H9 (cell line): Measurements from ENCODE around the gene UBE2E1. TPM values are rescaled to one million over a fixed set of nuclear protein-coding genes. Genes with fewer than 3 reads are reported as not detected.

ENCODE experiments used
- DNase-seq: peaks from one replicate; pipeline ENCODE4 v3.0.0-alpha.2; 2017
- H2AFZ ChIP-seq: one replicate; pipeline ENCODE4 v1.6.1; 2013; ENCODE audit warnings: mild to moderate bottlenecking, low read length, control low read depth, moderate library complexity
- H2AK5ac ChIP-seq: 2 replicates; pipeline ENCODE4 v1.6.1; 2013; ENCODE audit warnings: low read length, control low read depth, mixed read lengths; ENCODE audit not compliant: insufficient read length
- H2BK120ac ChIP-seq: one replicate; pipeline ENCODE4 v1.6.1; 2013; ENCODE audit warnings: low read depth, mild to moderate bottlenecking, low read length, control low read depth, inconsistent platforms; ENCODE audit not compliant: poor library complexity, severe bottlenecking
- H2BK12ac ChIP-seq: 2 replicates; pipeline ENCODE4 v1.6.1; 2013; ENCODE audit warnings: low read length, control low read depth, mixed read lengths, low read depth; ENCODE audit not compliant: insufficient read length
- H2BK15ac ChIP-seq: 2 replicates; pipeline ENCODE4 v1.6.1; 2013; ENCODE audit warnings: low read depth, low read length, control low read depth
- H2BK20ac ChIP-seq: one replicate; pipeline ENCODE4 v1.6.1; 2013; ENCODE audit warnings: low read depth, mild to moderate bottlenecking, low read length, control low read depth, inconsistent platforms; ENCODE audit not compliant: poor library complexity, severe bottlenecking
- H2BK5ac ChIP-seq: 2 replicates; pipeline ENCODE4 v1.6.1; 2013; ENCODE audit warnings: low read length, control low read depth, mixed read lengths; ENCODE audit not compliant: insufficient read length
- H3K14ac ChIP-seq: 2 replicates; pipeline ENCODE4 v1.6.1; 2013; ENCODE audit warnings: low read length, control low read depth; ENCODE audit not compliant: insufficient read depth
- H3K18ac ChIP-seq: 2 replicates; pipeline ENCODE4 v1.6.1; 2013; ENCODE audit warnings: low read depth, mild to moderate bottlenecking, mixed read lengths, low read length, control low read depth; ENCODE audit not compliant: insufficient read length
- H3K23ac ChIP-seq: 2 replicates; pipeline ENCODE4 v1.6.1; 2013; ENCODE audit warnings: low read length, control low read depth, mixed read lengths, low read depth; ENCODE audit not compliant: insufficient read length
- H3K23me2 ChIP-seq: 2 replicates; pipeline ENCODE4 v1.6.1; 2013; ENCODE audit warnings: low read depth, mild to moderate bottlenecking, mixed read lengths, low read length, control low read depth; ENCODE audit not compliant: insufficient read length, poor library complexity, severe bottlenecking
- H3K27ac ChIP-seq: 2 replicates; pipeline ENCODE4 v1.5.1; 2013; ENCODE audit warnings: low read length, control low read depth, mixed read lengths, low read depth; ENCODE audit not compliant: insufficient read length
- H3K27me3 ChIP-seq: 2 replicates; pipeline ENCODE4 v1.6.1; 2013; ENCODE audit warnings: low read length, control low read depth, inconsistent platforms; ENCODE audit not compliant: insufficient read depth
- H3K4ac ChIP-seq: 2 replicates; pipeline ENCODE4 v1.6.1; 2013; ENCODE audit warnings: low read depth, mild to moderate bottlenecking, control low read depth, inconsistent platforms, low read length, moderate library complexity
- H3K4me1 ChIP-seq: 2 replicates; pipeline ENCODE4 v1.6.1; 2013; ENCODE audit warnings: low read length, control low read depth, inconsistent platforms; ENCODE audit not compliant: insufficient read depth
- H3K4me2 ChIP-seq: 2 replicates; pipeline ENCODE4 v1.6.1; 2013; ENCODE audit warnings: low read length, control low read depth, mixed read lengths; ENCODE audit not compliant: insufficient read length, insufficient read depth
- H3K56ac ChIP-seq: 2 replicates; pipeline ENCODE4 v1.6.1; 2013; ENCODE audit warnings: low read depth, mild to moderate bottlenecking, mixed read lengths, low read length, control low read depth; ENCODE audit not compliant: insufficient read length
- H3K79me1 ChIP-seq: 2 replicates; pipeline ENCODE4 v1.6.1; 2013; ENCODE audit warnings: low read depth, mild to moderate bottlenecking, moderate library complexity, low read length, control low read depth, inconsistent platforms; ENCODE audit not compliant: insufficient read depth, poor library complexity, severe bottlenecking
- H3K79me2 ChIP-seq: 2 replicates; pipeline ENCODE4 v1.6.1; 2013; ENCODE audit warnings: low read length, control low read depth, inconsistent platforms; ENCODE audit not compliant: insufficient read depth
- H3K9ac ChIP-seq: 2 replicates; pipeline ENCODE4 v1.6.1; 2013; ENCODE audit warnings: low read length, control low read depth, mixed read lengths; ENCODE audit not compliant: insufficient read length; ENCODE audit errors: extremely low read depth
- H3K9me3 ChIP-seq: one replicate; pipeline ENCODE4 v1.6.1; 2013; ENCODE audit warnings: low read depth, low read length, inconsistent platforms; ENCODE audit not compliant: control insufficient read depth
- H3T11ph ChIP-seq: one replicate; pipeline ENCODE4 v1.6.1; 2013; ENCODE audit warnings: mild to moderate bottlenecking, low read length, control low read depth, inconsistent platforms
- H4K20me1 ChIP-seq: one replicate; pipeline ENCODE4 v1.6.1; 2013; ENCODE audit not compliant: control insufficient read depth, insufficient read length, insufficient read depth
- H4K5ac ChIP-seq: 2 replicates; pipeline ENCODE4 v1.6.1; 2013; ENCODE audit warnings: low read depth, mild to moderate bottlenecking, mixed read lengths, low read length, control low read depth; ENCODE audit not compliant: insufficient read length
- H4K8ac ChIP-seq: replicated peaks from 2 replicates; pipeline ENCODE4 v1.6.1; 2013; ENCODE audit warnings: low read length, control low read depth, mixed read lengths, low read depth; ENCODE audit not compliant: insufficient read length
- H4K91ac ChIP-seq: 2 replicates; pipeline ENCODE4 v1.6.1; 2013; ENCODE audit warnings: low read depth, mild to moderate bottlenecking, moderate library complexity, mixed read lengths, low read length, control low read depth; ENCODE audit not compliant: insufficient read length
- H3K27ac Mint-ChIP-seq, 3 experiments: 2 replicates in 2 of 3; 3 replicates in 1 of 3; pipeline ENCODE4 v1.8.0; 2020 to 2021; ENCODE audit warnings: mixed read lengths in 3 of 3, mild to moderate bottlenecking in 1 of 3, moderate library complexity in 1 of 3
- H3K27me3 Mint-ChIP-seq: 2 replicates; pipeline ENCODE4 v1.8.0; 2021; ENCODE audit warnings: low read depth, mild to moderate bottlenecking, moderate library complexity, mixed read lengths
- H3K36me3 Mint-ChIP-seq, 3 experiments: 2 replicates in 2 of 3; 3 replicates in 1 of 3; pipeline ENCODE4 v1.8.0; 2020 to 2021; ENCODE audit warnings: low read depth in 3 of 3, mixed read lengths in 3 of 3; ENCODE audit not compliant: insufficient read depth in 1 of 3
- H3K4me1 Mint-ChIP-seq, 2 experiments: 2 replicates each; pipeline ENCODE4 v1.8.0; 2020; ENCODE audit warnings: mixed read lengths in 2 of 2
- H3K4me3 Mint-ChIP-seq, 2 experiments: 2 replicates in 1 of 2; 3 replicates in 1 of 2; pipeline ENCODE4 v1.8.0; 2020 to 2021; ENCODE audit warnings: mild to moderate bottlenecking in 2 of 2, mixed read lengths in 2 of 2, moderate library complexity in 1 of 2
- H3K9me3 Mint-ChIP-seq, 2 experiments: 2 replicates in 1 of 2; 3 replicates in 1 of 2; pipeline ENCODE4 v1.8.0; 2020; ENCODE audit warnings: mild to moderate bottlenecking in 2 of 2, mixed read lengths in 2 of 2, moderate library complexity in 1 of 2
- WGBS: extraction: QIAGEN DNeasy Blood & Tissue Kit; methylation state at CpG from one replicate; pipeline ENCODE4 v1.1.7; 2013; ENCODE audit warnings: missing lambda C conversion rate, low lambda C conversion rate, mixed read lengths; ENCODE audit not compliant: insufficient read length; ENCODE audit errors: extremely low coverage; 5-methylcytosine and 5-hydroxymethylcytosine counted together
- total RNA-seq: library from RNA; stranded (reverse); gene quantifications from 2 replicates; pipeline ENCODE4 v1.2.1, GENCODE V29; 2021
- TF ChIP-seq, protein P1 (sequence below): fragments of 200-600 bp; sonication (generic); conservative IDR thresholded peaks from 3 replicates; pipeline ENCODE4 v1.8.0; 2021; ENCODE audit warnings: antibody characterized with exemption, mild to moderate bottlenecking

The UBE2E1 gene
- total RNA-seq, 1 experiment from 2014 or later: 142 TPM

DNA sequence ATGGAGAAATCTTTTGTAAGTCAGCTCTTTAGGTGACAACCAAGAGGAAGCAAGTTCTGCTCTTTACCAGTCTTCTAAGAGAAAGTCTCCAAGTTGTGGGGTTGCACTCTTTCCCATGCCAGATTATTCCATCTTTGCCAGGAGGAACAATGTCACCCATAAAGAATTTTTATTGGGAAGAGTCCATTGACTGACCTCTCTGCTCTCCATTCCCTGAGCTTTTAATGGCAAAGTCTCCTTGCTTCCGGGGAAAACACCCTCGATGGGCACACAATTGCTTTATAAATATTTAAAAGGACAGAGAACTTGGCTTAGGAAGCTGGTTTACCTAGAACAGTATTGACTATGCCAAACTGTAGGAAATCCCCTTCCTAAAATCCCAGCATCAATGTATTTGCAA, 19.9 kb upstream of the UBE2E1 start:
- H3K27me3 ChIP-seq: no peaks in the 10 kb centered on the region
- H3K4me1 Mint-ChIP-seq: peaks cover 3 to 9% of the 10 kb centered on the region in 2 experiments; a peak in 3 of 4 replicates
- no peak overlapping the region for H2BK120ac ChIP-seq
- H2BK15ac ChIP-seq: no peak overlapping the region
- DNase-seq: no peak
- H3K9ac ChIP-seq: no peak overlapping the region
- no peak overlapping the region for H2BK5ac ChIP-seq
- H3K9me3 Mint-ChIP-seq: no peaks in the 10 kb centered on the region
- H2AFZ ChIP-seq: no peak overlapping the region
- no peak overlapping the region for H3K27ac Mint-ChIP-seq
- H3K56ac ChIP-seq: no peak overlapping the region
- H2BK20ac ChIP-seq: no peak overlapping the region
- no peak overlapping the region for H3K4me2 ChIP-seq
- no peaks in the 10 kb centered on the region for H4K20me1 ChIP-seq
- no peak overlapping the region for H4K8ac ChIP-seq
- no peak overlapping the region for H3K14ac ChIP-seq
- no peaks in the 10 kb centered on the region for H3K79me1 ChIP-seq
- no CpG with 5 or more reads among the region's 2 CpGs for WGBS
- H3K23ac ChIP-seq: no peak overlapping the region
- no peaks in the 10 kb centered on the region for H3K79me2 ChIP-seq
- no peak overlapping the region for H3K4me3 Mint-ChIP-seq
- H3K4me1 ChIP-seq: no peaks in the 10 kb centered on the region; the same call in 1 of the 2 replicates
- H3K27ac ChIP-seq: no peak overlapping the region
- no peak overlapping the region for H2AK5ac ChIP-seq
- H3K36me3 Mint-ChIP-seq: no peaks in the 10 kb centered on the region
- no peak overlapping the region for H3K18ac ChIP-seq
- no peaks in the 10 kb centered on the region for H3K23me2 ChIP-seq
- TF ChIP-seq, protein P1, sequence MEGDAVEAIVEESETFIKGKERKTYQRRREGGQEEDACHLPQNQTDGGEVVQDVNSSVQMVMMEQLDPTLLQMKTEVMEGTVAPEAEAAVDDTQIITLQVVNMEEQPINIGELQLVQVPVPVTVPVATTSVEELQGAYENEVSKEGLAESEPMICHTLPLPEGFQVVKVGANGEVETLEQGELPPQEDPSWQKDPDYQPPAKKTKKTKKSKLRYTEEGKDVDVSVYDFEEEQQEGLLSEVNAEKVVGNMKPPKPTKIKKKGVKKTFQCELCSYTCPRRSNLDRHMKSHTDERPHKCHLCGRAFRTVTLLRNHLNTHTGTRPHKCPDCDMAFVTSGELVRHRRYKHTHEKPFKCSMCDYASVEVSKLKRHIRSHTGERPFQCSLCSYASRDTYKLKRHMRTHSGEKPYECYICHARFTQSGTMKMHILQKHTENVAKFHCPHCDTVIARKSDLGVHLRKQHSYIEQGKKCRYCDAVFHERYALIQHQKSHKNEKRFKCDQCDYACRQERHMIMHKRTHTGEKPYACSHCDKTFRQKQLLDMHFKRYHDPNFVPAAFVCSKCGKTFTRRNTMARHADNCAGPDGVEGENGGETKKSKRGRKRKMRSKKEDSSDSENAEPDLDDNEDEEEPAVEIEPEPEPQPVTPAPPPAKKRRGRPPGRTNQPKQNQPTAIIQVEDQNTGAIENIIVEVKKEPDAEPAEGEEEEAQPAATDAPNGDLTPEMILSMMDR: no peak
- no peaks in the 10 kb centered on the region for H3K9me3 ChIP-seq
- no peak overlapping the region for H4K91ac ChIP-seq
- H2BK12ac ChIP-seq: no peak overlapping the region
- no peak overlapping the region for H4K5ac ChIP-seq
- no peak overlapping the region for H3K4ac ChIP-seq
- no peak overlapping the region for H3T11ph ChIP-seq
- no peaks in the 10 kb centered on the region; the same call in 1 of the 2 replicates for H3K27me3 Mint-ChIP-seq
